ENCODE data around the gene KPNB1. TPM values are rescaled to one million over a fixed set of nuclear protein-coding genes. Genes with fewer than 3 reads are reported as not detected.
A peak's percentile ranks its signal among the peaks of the same experiment; 100 is the strongest.

The KPNB1 gene
- total RNA-seq, 2 experiments from 2014 or later = 886 to 911 TPM

DNA sequence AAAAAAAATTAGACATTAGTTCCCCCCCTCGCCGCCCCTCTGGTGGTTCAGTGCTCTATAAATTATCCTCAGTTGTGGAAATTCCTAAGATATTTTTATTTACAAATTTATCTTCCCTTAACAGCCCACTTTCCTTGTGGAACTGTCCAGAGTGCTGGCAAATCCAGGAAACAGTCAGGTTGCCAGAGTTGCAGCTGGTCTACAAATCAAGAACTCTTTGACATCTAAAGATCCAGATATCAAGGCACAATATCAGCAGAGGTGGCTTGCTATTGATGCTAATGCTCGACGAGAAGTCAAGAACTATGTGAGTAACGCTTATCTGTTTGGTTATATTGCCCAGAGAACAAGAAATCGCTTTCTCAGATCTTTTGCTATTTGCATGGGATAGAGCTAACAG, 2.9 kb downstream of the KPNB1 start:
- H3K27ac Mint-ChIP-seq = peak overlapping the region; percentile 96
- no peaks in the 10 kb centered on the region for H3K9me3 Mint-ChIP-seq
- H3K27me3 Mint-ChIP-seq = no peaks in the 10 kb centered on the region
- no peak for DNase-seq
- H3K4me1 Mint-ChIP-seq = peaks cover 64% of the 10 kb centered on the region
- peak overlapping the region; percentile 93 for H3K4me3 Mint-ChIP-seq
- peaks cover 69% of the 10 kb centered on the region for H3K36me3 Mint-ChIP-seq

DNA sequence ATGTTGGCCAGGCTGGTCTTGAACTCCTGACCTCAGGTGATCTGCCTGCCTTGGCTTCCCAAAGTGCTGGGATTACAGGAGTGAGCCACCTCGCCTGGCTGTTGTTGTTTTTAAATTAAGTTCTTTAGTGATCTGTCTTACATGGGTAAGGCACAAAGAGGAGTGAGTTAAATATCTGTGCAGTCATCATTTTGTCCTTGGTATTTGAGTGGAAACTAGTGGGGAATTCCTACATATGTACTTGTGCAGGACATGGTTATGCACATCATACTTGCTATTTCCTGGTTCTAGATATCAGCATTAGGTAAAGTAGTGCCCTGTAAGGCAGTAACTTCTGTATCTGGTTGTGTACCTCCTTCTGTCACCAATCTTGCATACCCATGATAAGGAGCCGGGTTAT, 3.7 kb downstream of the KPNB1 start:
- Mint-ChIP-seq H3K4me1 (peaks cover 63% of the 10 kb centered on the region), H3K27ac (peak overlapping the region; percentile 81), H3K9me3 (no peaks in the 10 kb centered on the region), H3K27me3 (no peaks in the 10 kb centered on the region), H3K4me3 (peak overlapping the region; percentile 93), H3K36me3 (peaks cover 71% of the 10 kb centered on the region)
- no peak for DNase-seq

DNA sequence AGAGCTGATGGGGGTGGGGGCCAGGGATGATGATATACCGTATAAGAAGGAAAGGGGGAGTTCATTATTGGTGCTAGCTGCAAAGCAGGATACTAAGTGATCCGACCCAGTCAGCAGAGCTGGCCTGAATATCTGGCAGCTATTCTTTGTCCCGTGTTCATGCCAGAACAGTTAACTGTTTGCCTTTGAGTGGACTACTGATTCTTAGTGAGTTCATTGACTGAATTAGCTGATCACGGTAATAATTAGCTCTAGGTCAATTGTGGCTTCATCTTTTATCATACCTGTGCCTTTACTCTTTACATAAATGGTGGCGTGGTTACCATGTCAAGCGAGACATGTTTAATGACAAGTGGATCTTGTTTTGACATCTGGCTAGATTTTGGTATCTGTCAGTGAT, 5.3 kb downstream of the KPNB1 start:
- Mint-ChIP-seq H3K27ac (peak overlapping the region; percentile 42), H3K36me3 (peaks cover 75% of the 10 kb centered on the region), H3K4me3 (peak overlapping the region; percentile 59), H3K9me3 (no peaks in the 10 kb centered on the region), H3K27me3 (no peaks in the 10 kb centered on the region), H3K4me1 (peaks cover 67% of the 10 kb centered on the region)
- no peak for DNase-seq

DNA sequence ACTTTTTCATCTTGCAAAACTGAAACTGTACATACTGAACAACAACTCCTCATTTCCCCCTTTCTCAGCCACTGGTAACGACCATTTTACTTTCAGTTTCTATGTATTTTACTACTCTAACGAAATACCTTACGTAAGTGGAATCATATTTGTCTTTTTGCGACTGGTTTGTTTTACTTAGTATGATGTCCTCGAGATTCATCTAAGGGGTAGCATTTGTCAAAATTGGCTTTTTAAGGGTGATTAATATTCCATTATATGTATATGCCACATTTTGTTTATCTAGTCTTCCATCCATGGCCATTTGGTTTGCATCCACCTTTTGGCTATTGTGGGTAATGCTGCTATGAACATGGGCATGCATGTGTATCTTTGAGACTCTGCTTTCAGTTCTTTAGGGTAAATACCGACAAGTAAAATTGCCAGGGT, 10.4 kb downstream of the KPNB1 start:
- H3K4me1 Mint-ChIP-seq = peaks cover 56% of the 10 kb centered on the region
- no peak for DNase-seq
- H3K27me3 Mint-ChIP-seq = no peaks in the 10 kb centered on the region
- peak overlapping the region; percentile 84 for H3K27ac Mint-ChIP-seq
- peaks cover 62% of the 10 kb centered on the region for H3K36me3 Mint-ChIP-seq
- peak overlapping the region; percentile 58 for H3K4me3 Mint-ChIP-seq
- no peaks in the 10 kb centered on the region for H3K9me3 Mint-ChIP-seq

DNA sequence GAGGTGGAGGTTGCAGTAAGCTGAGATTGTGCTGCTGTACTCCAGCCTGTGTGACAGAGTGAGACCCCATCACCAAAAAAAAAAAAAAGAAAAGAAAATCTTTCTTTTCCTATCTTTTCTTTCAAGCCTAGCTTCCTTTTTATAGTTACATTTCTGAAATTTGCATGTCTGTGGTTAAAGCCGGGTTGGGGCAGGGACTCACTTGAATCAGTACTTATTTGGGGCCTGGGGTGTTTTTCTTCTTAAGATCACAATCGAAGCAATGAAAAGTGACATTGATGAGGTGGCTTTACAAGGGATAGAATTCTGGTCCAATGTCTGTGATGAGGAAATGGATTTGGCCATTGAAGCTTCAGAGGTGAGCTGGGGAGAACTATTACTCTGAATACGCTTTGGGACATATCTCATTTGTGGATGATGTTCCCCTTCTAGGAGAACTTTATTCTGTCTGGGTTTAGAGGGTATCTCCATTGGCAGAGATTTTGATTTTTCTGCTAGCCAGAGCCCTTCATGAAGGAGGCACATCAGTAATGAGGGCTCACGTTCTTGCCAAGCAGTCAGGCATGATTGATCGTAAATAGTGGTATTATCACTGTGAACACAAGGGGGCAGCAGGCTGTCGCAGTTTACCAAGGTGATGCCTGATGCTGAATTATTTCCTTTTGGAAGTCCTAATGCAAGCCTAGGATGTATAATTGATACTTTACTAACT, 14.3 kb downstream of the KPNB1 start:
- H3K27ac Mint-ChIP-seq = peak overlapping the region; percentile 32
- no peaks in the 10 kb centered on the region for H3K9me3 Mint-ChIP-seq
- H3K4me1 Mint-ChIP-seq = peaks cover 36% of the 10 kb centered on the region
- no peak overlapping the region for H3K4me3 Mint-ChIP-seq
- peaks cover 54% of the 10 kb centered on the region for H3K36me3 Mint-ChIP-seq
- no peaks in the 10 kb centered on the region for H3K27me3 Mint-ChIP-seq
- DNase-seq = peak; percentile 48

DNA sequence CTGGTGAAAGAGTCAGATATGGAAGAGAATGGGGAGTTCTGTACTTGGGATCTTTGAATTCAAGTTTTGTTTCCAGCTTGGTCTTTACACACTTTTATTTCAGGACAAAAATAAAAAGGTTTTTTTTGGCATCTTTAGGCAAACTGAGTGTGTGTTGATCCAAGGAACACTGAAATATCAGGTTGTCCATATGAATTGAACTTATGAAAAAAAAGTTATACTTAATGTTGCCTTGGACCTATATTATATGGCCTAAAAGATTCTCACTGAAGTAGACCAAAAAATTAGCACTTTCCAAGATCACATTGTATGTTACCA, 14.9 kb downstream of the KPNB1 start:
- Mint-ChIP-seq H3K4me3 (no peak overlapping the region), H3K27ac (peak overlapping the region; percentile 32), H3K9me3 (no peaks in the 10 kb centered on the region), H3K4me1 (peaks cover 35% of the 10 kb centered on the region), H3K27me3 (no peaks in the 10 kb centered on the region), H3K36me3 (peaks cover 58% of the 10 kb centered on the region)
- no peak for DNase-seq

DNA sequence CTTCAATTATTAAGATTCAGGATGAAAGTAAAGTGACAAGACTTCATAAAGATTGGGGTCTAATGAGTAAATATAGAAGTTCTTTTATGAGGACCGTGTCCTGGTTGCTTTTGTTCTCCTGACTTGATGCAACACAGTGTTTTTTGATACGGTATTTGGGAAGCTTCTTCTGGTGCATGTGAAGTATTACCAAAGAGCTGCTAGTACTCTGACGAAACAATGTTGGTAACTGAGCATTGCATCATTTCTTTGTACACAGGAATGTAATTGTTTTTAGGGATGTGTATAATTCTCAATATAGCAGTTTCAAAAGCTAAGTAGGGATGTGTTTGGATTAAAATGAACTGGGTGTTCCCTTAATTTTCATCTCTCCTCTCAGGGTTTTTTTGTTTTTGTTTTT, 15.9 kb downstream of the KPNB1 start:
- H3K36me3 Mint-ChIP-seq = peaks cover 61% of the 10 kb centered on the region
- H3K27me3 Mint-ChIP-seq = no peaks in the 10 kb centered on the region
- peaks cover 34% of the 10 kb centered on the region for H3K4me1 Mint-ChIP-seq
- no peak for DNase-seq
- no peaks in the 10 kb centered on the region for H3K9me3 Mint-ChIP-seq
- peak overlapping the region; percentile 8 for H3K27ac Mint-ChIP-seq
- H3K4me3 Mint-ChIP-seq = no peak overlapping the region

DNA sequence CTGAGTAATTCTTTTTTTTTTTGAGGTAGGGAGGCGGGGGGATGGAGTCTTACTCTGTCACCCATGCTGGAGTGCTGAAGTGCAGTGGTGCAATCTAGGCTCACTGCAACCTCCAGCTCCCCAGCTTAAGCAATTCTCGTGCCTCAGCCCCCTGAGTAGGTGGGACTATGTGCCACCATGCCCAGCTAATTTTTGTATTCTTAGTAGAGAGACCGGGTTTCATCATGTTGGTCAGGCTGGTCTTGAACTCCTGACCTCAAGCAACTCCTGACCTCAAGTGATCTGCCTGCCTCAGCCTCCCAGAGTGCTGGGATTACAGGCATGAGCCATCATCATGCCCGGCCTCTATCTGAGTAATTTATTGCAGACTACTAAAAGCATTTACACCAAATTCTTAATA, 19.4 kb downstream of the KPNB1 start:
- Mint-ChIP-seq H3K4me3 (no peak overlapping the region), H3K27ac (no peak overlapping the region), H3K27me3 (no peaks in the 10 kb centered on the region), H3K4me1 (peaks cover 32% of the 10 kb centered on the region), H3K9me3 (no peaks in the 10 kb centered on the region), H3K36me3 (peaks cover 69% of the 10 kb centered on the region)
- DNase-seq = no peak

DNA sequence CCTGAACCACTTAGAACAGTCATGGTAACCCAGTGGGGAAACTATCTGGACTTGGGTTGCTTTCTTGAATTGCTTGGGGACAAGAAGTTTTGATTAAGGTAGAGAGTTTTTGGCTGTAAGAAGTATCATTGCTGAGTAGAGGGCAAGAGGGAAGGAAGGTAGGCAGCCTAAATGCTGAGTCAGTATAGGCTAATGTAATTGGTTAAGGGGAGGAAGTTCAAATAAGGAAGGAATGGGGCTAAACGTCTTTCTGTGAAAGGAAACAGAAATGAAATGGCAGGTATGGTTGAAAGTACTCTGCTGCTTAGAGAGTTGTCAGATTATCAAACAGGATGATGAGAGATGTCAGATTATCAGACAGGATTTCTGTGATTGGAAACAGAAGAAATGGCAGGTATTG, 20.3 kb downstream of the KPNB1 start:
- Mint-ChIP-seq H3K27ac (peak overlapping the region; percentile 66), H3K4me3 (no peak overlapping the region), H3K9me3 (no peaks in the 10 kb centered on the region), H3K27me3 (no peaks in the 10 kb centered on the region), H3K36me3 (peaks cover 75% of the 10 kb centered on the region), H3K4me1 (peaks cover 33% of the 10 kb centered on the region)
- no peak for DNase-seq

DNA sequence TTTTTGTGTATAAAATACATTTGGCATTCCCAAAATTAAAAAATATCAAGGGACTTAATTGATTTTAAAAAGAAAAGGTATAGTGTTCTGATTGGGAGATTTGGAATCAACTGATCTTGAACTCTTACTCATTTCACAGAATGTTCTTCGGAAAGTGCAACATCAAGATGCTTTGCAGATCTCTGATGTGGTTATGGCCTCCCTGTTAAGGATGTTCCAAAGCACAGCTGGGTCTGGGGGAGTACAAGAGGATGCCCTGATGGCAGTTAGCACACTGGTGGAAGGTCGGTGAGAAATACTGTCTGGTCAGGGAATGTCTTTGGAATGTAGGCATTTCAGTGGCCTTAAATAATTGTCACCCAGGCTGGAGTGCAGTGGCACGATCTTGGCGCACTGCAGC, 24.8 kb downstream of the KPNB1 start:
- Mint-ChIP-seq H3K9me3 (no peaks in the 10 kb centered on the region), H3K4me1 (peaks cover 26% of the 10 kb centered on the region), H3K27ac (peak overlapping the region; percentile 38), H3K27me3 (no peaks in the 10 kb centered on the region), H3K4me3 (no peak overlapping the region), H3K36me3 (peaks cover 70% of the 10 kb centered on the region)
- no peak for DNase-seq

DNA sequence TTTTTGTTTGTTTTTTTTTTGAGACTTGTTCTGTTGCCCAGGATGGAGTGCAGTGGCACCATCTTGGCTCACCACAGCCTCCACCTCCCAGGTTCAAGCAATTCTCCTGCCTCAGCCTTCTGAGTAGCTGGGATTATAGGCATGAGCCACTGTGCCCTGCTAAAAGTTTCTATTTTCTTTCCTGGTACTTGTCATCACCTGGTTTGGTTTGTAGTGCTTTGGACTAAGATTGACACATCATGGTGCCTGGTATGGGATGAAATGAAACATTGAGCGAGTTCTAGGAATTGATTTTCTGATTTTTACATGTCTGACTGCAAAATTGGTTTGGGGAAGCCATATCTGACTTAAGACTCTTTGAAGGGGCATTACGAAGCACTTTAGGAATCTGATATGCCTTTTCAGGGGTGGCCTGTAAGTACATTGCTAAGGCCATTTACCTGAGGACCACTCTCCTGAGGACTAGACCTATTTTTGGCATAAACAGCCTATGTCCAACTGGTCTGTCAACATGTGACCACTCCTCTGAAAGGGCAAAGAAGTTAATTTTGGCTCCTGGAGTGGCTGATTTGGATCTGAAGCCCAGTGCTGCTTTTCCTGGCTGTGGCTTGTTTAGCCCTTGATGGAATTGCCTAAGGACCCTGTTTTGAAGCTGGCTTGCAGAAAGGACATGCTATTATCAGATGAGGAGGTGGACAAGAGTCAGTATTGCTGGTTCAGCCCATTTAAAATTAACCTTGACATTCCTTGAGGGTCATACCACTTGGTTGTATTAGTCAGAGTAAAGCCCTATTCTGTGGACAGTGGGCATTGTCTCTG, 25.9 kb downstream of the KPNB1 start:
- H3K4me3 Mint-ChIP-seq = no peak overlapping the region
- no peaks in the 10 kb centered on the region for H3K27me3 Mint-ChIP-seq
- H3K9me3 Mint-ChIP-seq = no peaks in the 10 kb centered on the region
- no peak overlapping the region for H3K27ac Mint-ChIP-seq
- H3K4me1 Mint-ChIP-seq = peaks cover 26% of the 10 kb centered on the region
- no peak for DNase-seq
- peaks cover 70% of the 10 kb centered on the region for H3K36me3 Mint-ChIP-seq

DNA sequence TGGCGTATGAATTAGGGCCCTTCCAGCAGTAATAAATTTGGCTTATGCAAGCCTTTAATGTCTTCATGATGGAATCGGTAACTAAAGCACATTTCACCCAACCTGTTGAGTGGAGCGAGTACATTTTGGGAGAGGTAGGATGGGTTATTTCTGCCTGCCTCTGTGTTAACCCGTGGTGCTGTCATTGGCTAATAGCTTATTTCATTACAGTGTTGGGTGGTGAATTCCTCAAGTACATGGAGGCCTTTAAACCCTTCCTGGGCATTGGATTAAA, 26.4 kb downstream of the KPNB1 start:
- no peak for DNase-seq
- Mint-ChIP-seq H3K4me1 (peaks cover 26% of the 10 kb centered on the region), H3K4me3 (no peak overlapping the region), H3K27ac (no peak overlapping the region), H3K9me3 (no peaks in the 10 kb centered on the region), H3K36me3 (peaks cover 69% of the 10 kb centered on the region), H3K27me3 (no peaks in the 10 kb centered on the region)

DNA sequence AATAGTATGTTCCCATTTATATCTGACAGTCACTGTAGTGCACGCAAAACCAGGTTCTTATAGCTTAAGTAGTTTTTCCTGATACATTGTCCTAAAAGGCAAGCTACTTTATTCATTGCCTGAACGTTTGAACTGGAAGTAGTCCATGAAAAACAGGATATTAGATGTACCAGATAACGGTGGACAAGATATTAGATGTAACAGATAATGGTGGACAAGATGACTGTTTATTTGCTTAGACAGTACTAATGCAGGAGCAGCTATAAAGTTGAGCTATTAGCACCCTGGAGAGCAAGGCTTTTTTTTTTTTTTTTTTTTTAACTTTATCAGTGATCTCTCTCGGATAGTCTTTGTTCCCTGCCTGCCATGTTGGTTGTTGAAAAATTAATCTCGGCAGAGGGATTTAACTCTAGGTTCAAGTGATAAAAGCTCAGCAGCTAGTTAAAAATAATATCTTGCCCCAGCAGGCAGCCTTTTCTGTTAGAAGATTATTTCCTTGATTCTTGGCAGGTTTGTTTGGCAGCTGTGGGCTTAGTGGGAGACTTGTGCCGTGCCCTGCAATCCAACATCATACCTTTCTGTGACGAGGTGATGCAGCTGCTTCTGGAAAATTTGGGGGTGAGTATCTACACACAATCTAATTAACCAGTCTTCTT, 26.9 kb downstream of the KPNB1 start:
- H3K36me3 Mint-ChIP-seq = peaks cover 66% of the 10 kb centered on the region
- H3K4me3 Mint-ChIP-seq = no peak overlapping the region
- peaks cover 26% of the 10 kb centered on the region for H3K4me1 Mint-ChIP-seq

DNA sequence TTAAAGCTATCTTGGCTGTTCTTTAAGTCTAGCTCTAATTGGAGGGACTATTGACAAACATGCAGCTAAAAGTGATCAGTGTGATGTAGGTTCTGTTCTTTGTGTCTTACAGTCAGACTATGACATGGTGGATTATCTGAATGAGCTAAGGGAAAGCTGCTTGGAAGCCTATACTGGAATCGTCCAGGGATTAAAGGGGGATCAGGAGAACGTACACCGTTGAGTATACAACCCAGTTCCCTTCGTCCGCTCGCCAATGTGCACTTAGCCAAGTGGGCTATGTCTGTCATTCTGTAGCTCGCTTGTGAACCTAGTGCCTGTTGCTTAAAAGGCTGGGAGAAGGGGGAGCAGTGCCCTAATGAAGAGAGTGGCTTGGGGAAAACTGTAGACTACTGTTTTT, 28.5 kb downstream of the KPNB1 start:
- Mint-ChIP-seq H3K4me1 (peaks cover 33% of the 10 kb centered on the region), H3K4me3 (no peak overlapping the region), H3K9me3 (no peaks in the 10 kb centered on the region), H3K27me3 (no peaks in the 10 kb centered on the region), H3K36me3 (peaks cover 69% of the 10 kb centered on the region), H3K27ac (no peak overlapping the region)
- DNase-seq = no peak

More for the DNA sequence above, 26.9 kb downstream of the KPNB1 start:
- H3K27me3 Mint-ChIP-seq = no peaks in the 10 kb centered on the region
- DNase-seq = no peak
- no peaks in the 10 kb centered on the region for H3K9me3 Mint-ChIP-seq
- no peak overlapping the region for H3K27ac Mint-ChIP-seq

DNA sequence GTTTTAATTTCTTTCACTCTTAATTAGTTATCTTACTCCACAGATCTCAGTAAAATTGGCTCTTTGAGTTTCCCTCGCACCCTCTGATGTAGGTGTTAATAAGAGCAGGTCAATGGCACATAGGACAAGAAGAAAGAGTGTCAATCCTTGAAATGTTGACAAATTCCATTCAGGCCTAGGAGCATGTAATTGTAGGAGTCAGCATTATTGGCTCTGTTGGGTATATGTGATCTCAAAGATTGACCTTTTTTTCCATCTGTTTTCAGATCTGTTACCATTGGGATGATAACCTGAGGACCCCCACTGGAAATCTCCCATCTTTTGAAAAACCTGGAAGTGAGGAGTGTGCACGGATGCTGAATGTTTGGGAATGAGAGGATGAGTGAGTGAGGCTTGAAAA, 32.4 kb downstream of the KPNB1 start:
- peak overlapping the region; percentile 2 for H3K4me3 Mint-ChIP-seq
- peaks cover 22% of the 10 kb centered on the region for H3K4me1 Mint-ChIP-seq
- DNase-seq = no peak
- H3K27ac Mint-ChIP-seq = peak overlapping the region; percentile 77
- H3K9me3 Mint-ChIP-seq = no peaks in the 10 kb centered on the region
- H3K27me3 Mint-ChIP-seq = no peaks in the 10 kb centered on the region
- peaks cover 62% of the 10 kb centered on the region for H3K36me3 Mint-ChIP-seq
